Activated T-helper 2 cell treated with anti-CD3 and anti-CD28 coated beads, Interferon-gamma antibody, Interleukin-2, Interleukin-4, amounts not matched to agents 10 μg/mL and 5 μg/mL and 100 μg/mL, durations not matched to agents 14 hours and 24 hours and 36 hours (primary cell): ENCODE measurements around the gene FREM3. TPM values are rescaled to one million over a fixed set of nuclear protein-coding genes. Genes with fewer than 3 reads are reported as not detected.
"Not testable (repeated sequence)": the region's sequence is repeated elsewhere in the genome, so short reads cannot be mapped to it uniquely, and the experiment has no call there.

Experiments used
- DNase-seq: peaks from one replicate; pipeline ENCODE4 v3.0.0; 2021; ENCODE audit warnings: low spot score
- H3K27ac Mint-ChIP-seq: one replicate; pipeline ENCODE4 v1.8.0; 2021; ENCODE audit warnings: mixed read lengths
- H3K27me3 Mint-ChIP-seq: one replicate; pipeline ENCODE4 v1.8.0; 2021; ENCODE audit warnings: low read depth, mixed read lengths
- H3K36me3 Mint-ChIP-seq: one replicate; pipeline ENCODE4 v1.8.0; 2021; ENCODE audit warnings: low read depth, mixed read lengths
- H3K4me1 Mint-ChIP-seq: one replicate; pipeline ENCODE4 v1.8.0; 2021; ENCODE audit warnings: low read depth, mixed read lengths
- H3K4me3 Mint-ChIP-seq: one replicate; pipeline ENCODE4 v1.8.0; 2021; ENCODE audit warnings: low read depth, mild to moderate bottlenecking, moderate library complexity, mixed read lengths
- H3K9me3 Mint-ChIP-seq: one replicate; pipeline ENCODE4 v1.8.0; 2021; ENCODE audit warnings: mixed read lengths
- intact Hi-C: fragments of 100-400 bp; cut with micrococcal nuclease; formaldehyde crosslinking; loops from one replicate; pipeline ENCODE4 v1.15.1; 2023
- total RNA-seq: library from RNA; stranded (reverse); gene quantifications from 2 replicates; pipeline ENCODE4 v1.2.3, GENCODE V29; 2022

The FREM3 gene
- not detected in 2 replicates for total RNA-seq

DNA sequence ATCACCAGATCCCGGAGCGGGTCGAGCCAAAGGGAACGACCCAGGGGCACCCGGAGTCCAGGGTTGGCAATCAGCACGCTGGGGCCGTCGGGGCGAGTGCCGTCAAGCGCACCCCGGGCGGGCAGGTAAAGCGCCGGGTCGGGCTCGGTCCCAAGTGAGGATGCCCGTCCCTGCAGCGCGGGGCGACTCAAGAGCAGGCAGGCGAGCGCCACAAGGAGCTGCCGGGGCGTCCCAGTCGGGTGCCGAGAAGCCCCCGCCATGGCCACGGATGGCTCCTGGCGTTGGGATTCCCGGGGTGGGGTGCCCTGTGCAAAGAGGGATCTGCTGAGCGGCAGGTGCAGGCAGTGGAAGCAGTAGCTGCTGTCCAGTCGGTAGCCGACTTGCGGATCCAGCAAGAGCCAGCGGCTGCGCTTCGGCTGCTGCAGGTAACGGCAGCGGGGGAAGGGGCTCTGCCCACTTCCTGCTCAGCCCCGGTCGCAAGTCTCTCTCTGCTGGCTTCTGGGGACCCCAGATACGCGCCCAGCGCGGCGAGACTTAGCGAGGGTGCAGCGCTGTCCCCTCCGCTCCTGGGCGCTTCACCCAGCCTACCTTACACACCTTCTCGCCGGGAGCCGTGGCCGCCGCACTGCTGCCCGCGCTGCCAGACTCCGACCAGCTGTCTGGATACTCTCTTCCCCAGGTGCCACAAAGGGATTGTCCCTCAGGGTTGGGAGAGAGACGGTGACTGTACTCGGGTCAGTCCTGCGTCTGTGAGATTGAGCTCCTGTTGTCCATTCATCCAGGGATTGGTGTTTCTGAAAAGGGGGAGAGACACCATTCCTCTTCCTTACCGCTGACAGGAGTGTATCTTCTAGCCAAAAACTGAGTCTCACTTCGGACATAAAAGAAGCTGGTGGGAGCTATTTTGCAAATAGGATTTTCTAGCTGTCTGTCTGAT, at the start of gene FREM3:
FREM3 (minus strand) TSS at position 260 of the 937 bp plus-strand sequence; CDS start at position 260, 0 bp downstream.
- peak within 1 kb of the TSS; percentile 52 for H3K4me3 Mint-ChIP-seq
- intact Hi-C loops, result loop anchor here (5.0 kb wide), 1 partner anchor 143 kb away; no protein-coding TSS in a partner anchor
- DNase-seq, result no peak
- no peaks in the 10 kb centered on the region for H3K9me3 Mint-ChIP-seq
- H3K27ac Mint-ChIP-seq, result no peak within 1 kb of the TSS
- peaks cover 56% of the 10 kb centered on the region for H3K27me3 Mint-ChIP-seq
- H3K4me1 Mint-ChIP-seq, result peaks cover 6% of the 10 kb centered on the region
- no peaks in the 10 kb centered on the region for H3K36me3 Mint-ChIP-seq

DNA sequence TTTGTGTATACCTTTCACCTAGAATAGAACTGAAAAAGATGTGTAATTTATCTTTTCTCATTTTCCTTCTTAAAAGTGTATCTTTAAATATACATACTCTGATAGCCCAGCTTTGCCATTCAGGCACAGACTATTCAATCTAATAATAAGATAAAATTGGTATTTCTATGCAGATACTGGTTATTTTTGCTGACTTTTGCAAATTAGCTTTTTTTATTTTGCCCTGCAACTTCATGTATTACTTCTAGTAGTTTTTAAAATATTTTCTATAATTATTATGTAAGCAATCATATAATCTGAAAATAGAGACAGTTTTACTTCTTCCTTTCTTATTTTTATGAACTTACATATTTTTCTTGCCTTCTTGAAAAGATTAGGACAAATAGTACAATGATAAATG, 45.4 kb upstream of the FREM3 start:
- H3K4me1 Mint-ChIP-seq, result no peaks in the 10 kb centered on the region
- no peaks in the 10 kb centered on the region for H3K9me3 Mint-ChIP-seq
- intact Hi-C loops, result no loop called here
- H3K27me3 Mint-ChIP-seq, result no peaks in the 10 kb centered on the region
- no peak overlapping the region for H3K4me3 Mint-ChIP-seq
- DNase-seq, result no peak
- no peaks in the 10 kb centered on the region for H3K36me3 Mint-ChIP-seq
- H3K27ac Mint-ChIP-seq, result no peak overlapping the region

DNA sequence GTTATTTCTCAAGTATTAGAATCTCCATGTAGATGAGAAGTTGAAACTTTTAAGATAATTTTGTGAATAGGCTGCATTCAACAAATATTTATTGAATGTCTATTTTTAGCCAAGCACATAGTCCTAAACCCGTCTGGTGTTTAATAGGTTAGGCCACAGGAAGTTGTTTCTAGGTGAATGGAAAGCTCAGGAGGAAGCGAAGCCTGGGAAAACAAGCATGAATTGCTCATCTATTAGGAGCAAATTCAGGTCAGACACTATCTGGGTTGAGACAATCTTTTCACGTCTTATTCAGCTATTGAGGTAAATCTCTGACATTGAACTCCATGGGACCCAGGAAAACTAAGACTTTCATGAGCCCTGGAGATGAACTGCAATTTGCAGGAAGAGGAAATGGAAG, 43.1 kb upstream of the FREM3 start:
- H3K4me1 Mint-ChIP-seq, result no peaks in the 10 kb centered on the region
- H3K36me3 Mint-ChIP-seq, result no peaks in the 10 kb centered on the region
- H3K27me3 Mint-ChIP-seq, result no peaks in the 10 kb centered on the region
- H3K4me3 Mint-ChIP-seq, result no peak overlapping the region
- intact Hi-C loops, result no loop called here
- H3K27ac Mint-ChIP-seq, result no peak overlapping the region
- no peak for DNase-seq
- no peaks in the 10 kb centered on the region for H3K9me3 Mint-ChIP-seq

DNA sequence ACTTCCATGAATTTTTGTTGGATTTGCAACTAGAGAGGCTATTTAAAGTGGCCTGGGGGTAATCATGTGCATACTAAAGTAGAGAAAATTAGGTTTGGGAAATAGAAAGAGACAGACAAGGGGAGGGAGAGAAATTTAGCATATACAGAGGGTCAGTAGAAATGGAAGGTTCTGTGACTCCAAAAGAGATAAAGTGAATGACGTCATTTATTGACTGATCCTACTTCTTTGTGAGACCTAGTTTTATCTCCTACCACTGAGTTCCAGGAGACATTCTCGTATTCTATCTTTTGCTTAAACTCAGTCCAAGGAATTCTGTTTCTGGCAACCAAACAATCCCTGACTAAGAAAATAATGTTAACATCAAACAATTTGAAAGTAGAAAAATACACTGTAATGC, 42.4 kb upstream of the FREM3 start:
- no peaks in the 10 kb centered on the region for H3K9me3 Mint-ChIP-seq
- no peaks in the 10 kb centered on the region for H3K36me3 Mint-ChIP-seq
- H3K27me3 Mint-ChIP-seq, result no peaks in the 10 kb centered on the region
- H3K4me1 Mint-ChIP-seq, result no peaks in the 10 kb centered on the region
- H3K4me3 Mint-ChIP-seq, result no peak overlapping the region
- DNase-seq, result no peak
- no peak overlapping the region for H3K27ac Mint-ChIP-seq
- intact Hi-C loops, result no loop called here

DNA sequence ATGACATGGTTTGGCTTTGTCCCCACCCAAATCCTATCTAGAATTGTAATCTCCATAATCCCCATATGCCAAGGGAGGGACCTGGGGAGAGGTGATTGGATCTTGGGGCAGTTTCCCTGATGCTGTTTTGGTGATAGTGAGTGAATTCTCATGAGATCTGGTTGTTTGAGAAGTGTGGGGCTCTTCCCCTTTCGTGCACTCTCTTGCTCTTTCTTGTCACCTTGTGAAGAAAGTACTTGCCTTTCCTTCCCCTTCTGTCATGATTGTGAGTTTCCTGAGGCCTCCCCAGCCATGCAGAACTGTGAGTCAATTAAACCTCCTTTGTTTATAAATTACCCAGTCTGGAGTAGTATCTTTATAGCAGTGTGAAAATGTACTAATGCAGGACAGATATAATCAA, 36.4 kb upstream of the FREM3 start:
- no peaks in the 10 kb centered on the region for H3K9me3 Mint-ChIP-seq
- peaks cover 7% of the 10 kb centered on the region for H3K4me1 Mint-ChIP-seq
- H3K27me3 Mint-ChIP-seq, result peaks cover 3% of the 10 kb centered on the region
- no peak for DNase-seq
- intact Hi-C loops, result no loop called here
- no peaks in the 10 kb centered on the region for H3K36me3 Mint-ChIP-seq
- H3K4me3 Mint-ChIP-seq, result no peak overlapping the region
- no peak overlapping the region for H3K27ac Mint-ChIP-seq

DNA sequence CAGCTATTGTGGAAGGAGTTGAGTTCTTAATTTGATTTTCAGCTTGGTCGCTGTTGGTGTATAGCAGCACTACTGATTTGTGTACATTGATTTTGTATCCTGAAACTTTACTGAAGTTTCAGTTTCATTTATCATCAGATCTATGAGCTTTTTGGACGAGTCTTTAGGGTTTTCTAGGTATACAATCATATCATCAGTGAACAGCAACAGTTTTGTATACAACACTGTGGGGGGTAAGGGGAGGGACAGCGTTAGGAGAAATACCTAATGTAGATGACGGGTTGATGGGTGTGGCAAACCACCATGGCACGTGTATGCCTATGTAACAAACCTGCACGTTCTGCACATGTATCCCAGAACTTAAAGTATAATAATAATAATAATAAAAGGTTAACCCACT, 35.6 kb upstream of the FREM3 start:
- intact Hi-C loops, H3K4me1 Mint-ChIP-seq, H3K36me3 Mint-ChIP-seq, H3K27me3 Mint-ChIP-seq, H3K9me3 Mint-ChIP-seq, H3K4me3 Mint-ChIP-seq, H3K27ac Mint-ChIP-seq, DNase-seq: not testable (repeated sequence)

DNA sequence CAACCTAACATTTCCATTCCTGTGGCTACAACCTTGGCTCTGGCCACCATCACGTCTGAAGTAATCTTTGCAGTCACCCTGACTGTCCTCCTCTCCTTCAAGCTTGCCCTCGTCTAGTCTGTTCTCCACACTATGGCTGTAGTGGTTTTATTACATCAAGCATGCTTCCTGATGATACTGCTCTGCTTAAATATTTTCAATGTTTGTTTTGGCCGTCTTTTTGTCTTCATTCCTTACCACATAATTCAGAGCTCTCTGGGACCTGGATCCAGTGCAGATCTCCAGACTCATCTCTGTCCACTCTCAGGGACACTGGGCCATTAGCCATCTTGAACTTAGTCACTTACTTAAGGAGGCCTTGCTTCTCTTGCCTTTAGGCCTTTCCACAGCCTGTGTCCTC, 27.7 kb upstream of the FREM3 start:
- H3K27ac Mint-ChIP-seq, result no peak overlapping the region
- H3K9me3 Mint-ChIP-seq, result no peaks in the 10 kb centered on the region
- no peaks in the 10 kb centered on the region for H3K36me3 Mint-ChIP-seq
- intact Hi-C loops, result no loop called here
- H3K4me3 Mint-ChIP-seq, result no peak overlapping the region
- no peaks in the 10 kb centered on the region for H3K4me1 Mint-ChIP-seq
- H3K27me3 Mint-ChIP-seq, result peaks cover 2% of the 10 kb centered on the region
- no peak for DNase-seq

DNA sequence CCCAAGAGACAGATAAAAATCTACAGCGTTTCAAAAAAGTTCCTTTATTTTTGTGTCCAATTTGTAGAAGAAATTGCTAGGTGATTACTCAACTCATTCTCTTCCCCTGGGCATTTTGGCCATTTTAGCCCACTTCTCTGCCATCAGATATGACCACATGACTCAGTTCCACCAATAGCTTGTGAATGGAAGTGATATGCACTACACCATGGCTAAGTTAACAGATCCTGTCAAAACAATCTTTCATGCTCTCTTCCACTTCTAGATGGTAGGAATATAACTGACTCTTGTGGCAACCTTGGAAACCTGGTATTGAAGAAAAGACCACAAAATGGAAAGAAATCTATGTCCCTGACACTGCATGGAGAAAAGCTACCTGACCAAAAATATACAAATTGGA, 26.2 kb upstream of the FREM3 start:
- intact Hi-C loops, result no loop called here
- H3K36me3 Mint-ChIP-seq, result no peaks in the 10 kb centered on the region
- no peaks in the 10 kb centered on the region for H3K9me3 Mint-ChIP-seq
- no peaks in the 10 kb centered on the region for H3K4me1 Mint-ChIP-seq
- no peak overlapping the region for H3K4me3 Mint-ChIP-seq
- peaks cover 2% of the 10 kb centered on the region for H3K27me3 Mint-ChIP-seq
- no peak for DNase-seq
- H3K27ac Mint-ChIP-seq, result no peak overlapping the region

DNA sequence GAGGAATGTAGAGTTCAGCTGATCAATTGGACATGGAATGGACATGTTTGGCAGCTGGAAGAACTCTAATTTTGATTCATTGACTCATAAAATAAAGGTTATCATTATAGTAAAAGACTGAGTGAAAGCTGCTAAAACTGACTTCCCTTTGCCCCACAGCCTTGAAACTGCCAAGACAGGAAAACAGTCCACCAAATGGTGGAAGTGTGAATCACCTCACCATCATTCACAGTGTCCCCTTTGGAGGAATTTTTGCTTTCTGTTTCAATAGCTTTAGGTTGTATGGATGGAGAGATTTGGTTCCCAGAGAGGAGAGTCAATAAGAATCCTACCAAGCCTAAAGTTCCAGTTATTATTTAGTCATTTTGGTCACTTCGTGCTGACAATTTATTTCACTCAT, 20.8 kb upstream of the FREM3 start:
- no peaks in the 10 kb centered on the region for H3K4me1 Mint-ChIP-seq
- H3K36me3 Mint-ChIP-seq, result no peaks in the 10 kb centered on the region
- peaks cover 2% of the 10 kb centered on the region for H3K27me3 Mint-ChIP-seq
- no peak for DNase-seq
- no peaks in the 10 kb centered on the region for H3K9me3 Mint-ChIP-seq
- no peak overlapping the region for H3K4me3 Mint-ChIP-seq
- no peak overlapping the region for H3K27ac Mint-ChIP-seq
- intact Hi-C loops, result no loop called here

DNA sequence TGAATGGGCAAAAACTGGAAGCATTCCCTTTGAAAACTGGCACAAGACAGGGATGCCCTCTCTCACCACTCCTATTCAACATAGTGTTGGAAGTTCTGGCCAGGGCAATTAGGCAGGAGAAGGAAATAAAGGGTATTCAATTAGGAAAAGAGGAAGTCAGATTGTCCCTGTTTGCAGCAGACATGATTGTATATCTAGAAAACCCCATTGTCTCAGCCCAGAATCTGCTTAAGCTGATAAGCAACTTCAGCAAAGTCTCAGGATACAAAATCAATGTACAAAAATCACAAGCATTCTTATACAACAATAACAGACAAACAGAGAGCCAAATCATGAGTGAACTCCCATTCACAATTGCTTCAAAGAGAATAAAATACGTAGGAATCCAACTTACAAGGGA, 18.3 kb upstream of the FREM3 start:
- H3K36me3 Mint-ChIP-seq, H3K9me3 Mint-ChIP-seq, H3K4me3 Mint-ChIP-seq, intact Hi-C loops, H3K27ac Mint-ChIP-seq, H3K4me1 Mint-ChIP-seq, DNase-seq, H3K27me3 Mint-ChIP-seq: not testable (repeated sequence)

DNA sequence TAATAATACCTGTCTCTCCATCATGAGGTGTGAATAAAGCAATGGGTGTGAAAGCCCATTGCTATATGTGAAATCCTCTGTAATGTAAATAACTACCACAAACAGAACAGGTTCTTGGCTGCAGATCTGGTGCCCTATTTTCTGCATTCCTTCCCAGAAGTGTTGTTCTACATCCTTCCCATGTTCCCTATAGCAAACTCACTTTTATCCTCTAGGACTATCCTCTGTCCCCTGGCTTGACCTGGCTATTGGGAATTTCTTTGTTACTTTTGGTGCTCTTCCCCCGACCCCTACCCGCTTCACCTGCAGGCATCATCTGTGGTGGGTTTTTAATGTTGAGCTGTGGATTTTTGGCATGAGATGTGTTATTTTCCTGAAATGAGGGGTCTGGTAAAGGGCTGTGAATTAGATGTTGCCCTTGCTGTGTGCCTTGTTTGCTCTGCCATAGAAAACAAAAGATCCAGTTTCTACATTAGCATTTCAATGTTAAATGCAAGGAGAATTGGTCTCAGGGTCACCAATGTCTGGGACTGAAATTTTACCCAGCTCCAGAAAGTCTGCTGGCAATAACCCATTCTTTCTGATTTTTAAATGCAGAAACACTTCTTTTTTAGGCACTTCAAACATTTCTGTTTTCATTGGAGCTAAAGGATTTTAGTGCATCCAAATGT, 13.6 kb upstream of the FREM3 start:
- Mint-ChIP-seq H3K4me1 (no peaks in the 10 kb centered on the region), H3K27ac (no peak overlapping the region), H3K36me3 (no peaks in the 10 kb centered on the region), H3K9me3 (no peaks in the 10 kb centered on the region), H3K4me3 (no peak overlapping the region), H3K27me3 (peaks cover 2% of the 10 kb centered on the region)
- intact Hi-C loops, result no loop called here
- DNase-seq, result no peak

DNA sequence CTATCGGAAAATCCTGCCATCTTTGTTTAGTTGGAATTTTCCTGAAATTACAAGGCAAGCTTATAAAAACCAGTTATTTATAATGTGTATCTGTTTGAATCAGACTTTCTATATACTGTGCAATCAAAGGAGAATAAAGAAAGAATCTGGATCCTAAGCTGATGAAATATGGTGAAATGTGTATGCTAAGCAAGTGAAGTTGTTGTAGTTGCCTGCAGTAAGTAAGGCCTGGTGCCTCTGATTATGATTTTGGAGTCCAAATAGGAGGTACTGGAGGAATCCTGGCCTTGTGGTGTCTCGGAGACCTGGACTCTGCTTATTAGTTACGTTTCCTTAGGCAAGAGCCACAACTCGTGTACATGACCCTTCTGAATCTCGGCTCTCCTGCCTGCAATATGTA, 13.1 kb upstream of the FREM3 start:
- intact Hi-C loops, result no loop called here
- H3K27me3 Mint-ChIP-seq, result peaks cover 4% of the 10 kb centered on the region
- no peaks in the 10 kb centered on the region for H3K4me1 Mint-ChIP-seq
- H3K4me3 Mint-ChIP-seq, result no peak overlapping the region
- no peaks in the 10 kb centered on the region for H3K36me3 Mint-ChIP-seq
- no peak for DNase-seq
- no peaks in the 10 kb centered on the region for H3K9me3 Mint-ChIP-seq
- H3K27ac Mint-ChIP-seq, result no peak overlapping the region

DNA sequence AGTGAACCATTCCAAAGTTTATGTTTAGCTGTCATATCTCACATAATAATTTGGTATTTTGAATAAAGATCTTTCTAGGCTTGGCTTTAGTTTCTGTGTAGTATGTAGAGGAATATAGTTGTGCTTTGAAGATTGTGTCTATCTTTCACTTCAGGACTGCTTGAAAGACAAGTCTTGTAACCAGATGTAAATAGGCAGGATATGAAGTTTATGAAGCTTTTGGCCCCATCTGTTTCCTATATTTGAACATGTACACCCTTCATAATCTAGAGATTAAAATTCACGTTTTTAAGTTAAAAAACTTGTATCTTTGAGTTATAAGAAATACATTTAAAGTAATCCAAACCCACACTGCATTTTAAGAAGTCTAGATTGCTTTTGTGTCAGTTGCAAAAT, 11.7 kb upstream of the FREM3 start:
- DNase-seq, result no peak
- H3K36me3 Mint-ChIP-seq, result no peaks in the 10 kb centered on the region
- intact Hi-C loops, result no loop called here
- H3K27ac Mint-ChIP-seq, result no peak overlapping the region
- H3K4me1 Mint-ChIP-seq, result no peaks in the 10 kb centered on the region
- H3K9me3 Mint-ChIP-seq, result no peaks in the 10 kb centered on the region
- no peak overlapping the region for H3K4me3 Mint-ChIP-seq
- H3K27me3 Mint-ChIP-seq, result peaks cover 5% of the 10 kb centered on the region
